NB4 (cell line): ENCODE measurements around the gene ATIC.

Experiments used
- POLR2A ChIP-seq: IDR thresholded peaks from 2 replicates; pipeline ENCODE4 v1.6.1; 2011; ENCODE audit warnings: mild to moderate bottlenecking; ENCODE audit not compliant: insufficient read length; ENCODE audit errors: extremely low read depth
- TF ChIP-seq, protein P1 (sequence below): IDR thresholded peaks from 2 replicates; pipeline ENCODE4 v1.6.1; 2011; ENCODE audit warnings: low read depth, low read length
- TF ChIP-seq, protein P2 (sequence below): IDR thresholded peaks from one replicate; pipeline ENCODE4 v1.5.1; 2012; ENCODE audit warnings: low read depth, low read length

DNA sequence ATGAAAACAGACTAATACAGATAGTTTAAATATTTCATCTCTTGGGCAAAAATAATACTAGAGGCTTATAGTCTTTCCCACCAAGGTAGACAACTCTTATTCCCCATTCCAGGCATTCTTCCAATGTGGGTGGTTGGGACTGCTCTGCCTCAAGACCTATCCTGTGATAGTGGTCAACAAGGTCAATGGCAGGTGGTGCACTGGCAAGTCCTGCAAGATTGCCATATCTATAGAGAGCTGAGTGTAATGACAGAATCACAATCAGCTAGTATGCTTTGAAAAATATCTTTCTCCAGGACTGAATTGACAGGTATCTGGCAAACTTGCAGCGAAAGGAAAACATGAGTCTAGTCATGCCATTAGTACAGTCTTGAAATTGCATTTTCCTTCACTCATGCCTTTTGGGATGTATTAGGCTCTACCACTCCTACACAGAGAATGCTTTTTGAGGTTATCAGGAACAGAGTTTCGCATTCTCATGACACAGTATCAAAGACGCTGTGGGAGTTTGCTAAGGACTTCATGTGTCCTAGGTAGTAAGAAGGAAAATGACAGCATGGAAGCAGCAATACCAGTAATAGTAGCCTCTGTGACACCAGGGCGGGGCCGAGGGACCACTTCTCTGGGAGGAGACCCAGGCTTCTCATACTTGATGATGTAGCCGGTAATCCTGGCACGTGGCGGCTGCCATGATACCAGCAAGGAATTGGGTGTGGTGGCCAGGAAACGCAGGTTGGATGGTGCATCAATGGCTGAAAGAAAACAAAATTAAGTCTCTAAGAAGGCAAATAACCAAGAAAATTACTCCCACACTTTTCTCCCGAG lies 63.0 kb downstream of the ATIC start:
- no peak for TF ChIP-seq POLR2A
- TF ChIP-seq, protein P1, sequence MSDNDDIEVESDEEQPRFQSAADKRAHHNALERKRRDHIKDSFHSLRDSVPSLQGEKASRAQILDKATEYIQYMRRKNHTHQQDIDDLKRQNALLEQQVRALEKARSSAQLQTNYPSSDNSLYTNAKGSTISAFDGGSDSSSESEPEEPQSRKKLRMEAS: no peak
- TF ChIP-seq, protein P2, sequence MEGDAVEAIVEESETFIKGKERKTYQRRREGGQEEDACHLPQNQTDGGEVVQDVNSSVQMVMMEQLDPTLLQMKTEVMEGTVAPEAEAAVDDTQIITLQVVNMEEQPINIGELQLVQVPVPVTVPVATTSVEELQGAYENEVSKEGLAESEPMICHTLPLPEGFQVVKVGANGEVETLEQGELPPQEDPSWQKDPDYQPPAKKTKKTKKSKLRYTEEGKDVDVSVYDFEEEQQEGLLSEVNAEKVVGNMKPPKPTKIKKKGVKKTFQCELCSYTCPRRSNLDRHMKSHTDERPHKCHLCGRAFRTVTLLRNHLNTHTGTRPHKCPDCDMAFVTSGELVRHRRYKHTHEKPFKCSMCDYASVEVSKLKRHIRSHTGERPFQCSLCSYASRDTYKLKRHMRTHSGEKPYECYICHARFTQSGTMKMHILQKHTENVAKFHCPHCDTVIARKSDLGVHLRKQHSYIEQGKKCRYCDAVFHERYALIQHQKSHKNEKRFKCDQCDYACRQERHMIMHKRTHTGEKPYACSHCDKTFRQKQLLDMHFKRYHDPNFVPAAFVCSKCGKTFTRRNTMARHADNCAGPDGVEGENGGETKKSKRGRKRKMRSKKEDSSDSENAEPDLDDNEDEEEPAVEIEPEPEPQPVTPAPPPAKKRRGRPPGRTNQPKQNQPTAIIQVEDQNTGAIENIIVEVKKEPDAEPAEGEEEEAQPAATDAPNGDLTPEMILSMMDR: no peak
